Mesangial cell (primary cell): ENCODE data around the gene PDZD2. TPM values are rescaled to one million over a fixed set of nuclear protein-coding genes. Genes with fewer than 3 reads are reported as not detected.

Experiments
- total RNA-seq: library from RNA; depleted of rRNA; stranded (reverse); fragments of >200 nt; gene quantifications from 2 replicates; pipeline ENCODE4 v1.2.3, GENCODE V29; 2015

Gene PDZD2
- 1.3 and 3.8 TPM in 2 replicates for total RNA-seq

DNA sequence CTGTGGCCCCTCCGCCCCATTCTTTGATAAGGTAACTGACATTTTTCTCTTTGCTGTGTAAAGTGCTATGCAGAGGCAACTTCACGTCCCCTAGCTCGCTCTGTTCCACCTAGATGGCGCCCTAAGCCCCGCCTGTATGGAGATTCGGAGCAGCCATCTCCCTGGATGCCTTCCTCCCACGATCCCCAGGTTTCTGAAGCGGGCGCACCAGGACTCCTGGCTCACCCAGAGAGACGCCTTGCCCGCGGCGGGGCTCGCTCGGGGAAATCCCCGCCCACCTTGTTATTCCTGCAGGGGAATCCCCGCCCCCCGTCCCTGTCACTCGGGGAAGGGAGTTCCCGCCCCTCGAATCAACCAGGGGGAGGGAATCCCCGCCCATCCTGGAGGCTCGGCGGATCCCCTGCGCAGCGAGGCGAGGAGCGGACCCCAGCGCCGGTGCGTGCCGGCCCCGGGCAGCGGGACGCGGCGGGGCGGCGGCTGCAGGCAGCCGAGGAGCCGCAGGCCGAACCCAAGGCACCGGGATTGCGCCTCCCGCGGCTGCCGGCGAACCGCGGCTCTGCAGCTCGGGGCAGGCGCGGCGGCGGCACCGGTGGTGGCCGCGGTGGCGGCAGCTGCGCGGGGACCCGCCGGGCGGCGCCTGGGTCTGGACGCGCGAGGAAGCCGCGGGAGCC lies at the start of gene PDZD2:
Gene PDZD2 (plus strand): TSS at position 384 of the 671 bp plus-strand sequence.

Other genes with a start within 250 kb of the PDZD2 start
- gene DROSHA, start 107.0 kb upstream of the PDZD2 start, total RNA-seq, result 30.8 and 34.7 TPM in 2 replicates
- 16.1 TPM in 2 replicates for gene C5orf22, start 106.8 kb upstream of the PDZD2 start, total RNA-seq